GM12878 (cell line): ENCODE measurements around the gene ITGB2. TPM values are rescaled to one million over a fixed set of nuclear protein-coding genes. Genes with fewer than 3 reads are reported as not detected.

Experiments used
- ATAC-seq: fragments of 200-7000 bp; cut with Tn5 transposase; 3 replicates; pipeline ENCODE4 v1.9.1; 2020; ENCODE audit warnings: mild to moderate bottlenecking, moderate library complexity
- BruUV-seq: library from RNA; stranded (reverse); fragments of 400-500 nt; replicated peaks from 2 replicates; lab custom pipeline; 2021; lab: Mats Ljungman, UMichigan
- CTCF ChIA-PET: fragments of 300-600 bp; sonication (Branson Sonifier 250); formaldehyde crosslinking; extraction: SDS; loops from one replicate; lab custom pipeline; 2021; ENCODE audit warnings: inconsistent platforms; lab: Yijun Ruan, JAX
- POLR2A ChIA-PET: fragments of 350-600 bp; formaldehyde crosslinking; extraction: SDS; loops from one replicate; lab custom pipeline; 2021; ENCODE audit warnings: inconsistent platforms; lab: Charles Lee
- RAD21 ChIA-PET: fragments of 300-600 bp; sonication (Branson Sonifier 250); formaldehyde crosslinking; loops from one replicate; lab custom pipeline; 2023; ENCODE audit warnings: antibody characterized with exemption; ENCODE audit not compliant: unreplicated experiment; lab: Charles Lee
- SMC1A ChIA-PET: fragments of 300-600 bp; sonication (Branson Sonifier 250); formaldehyde crosslinking; loops from one replicate; lab custom pipeline; 2023; ENCODE audit not compliant: unreplicated experiment, uncharacterized antibody; lab: Charles Lee
- DNase-seq: peaks from one replicate; pipeline ENCODE4 v3.0.0-alpha.2; 2011; ENCODE audit warnings: low read depth, low spot score
- FAIRE-seq: peaks from 3 replicates; lab custom pipeline; 2011; peaks lifted over from hg19 to GRCh38; lab: Jason Lieb, UNC
- H2AFZ ChIP-seq: 2 replicates; pipeline ENCODE4 v1.6.0; 2011; ENCODE audit warnings: low read depth, low read length, control low read depth; ENCODE audit not compliant: control insufficient read depth
- H3K27ac ChIP-seq: 2 replicates; pipeline ENCODE4 v1.5.1; 2011; ENCODE audit warnings: control low read depth; ENCODE audit not compliant: control insufficient read depth, insufficient read depth
- H3K27me3 ChIP-seq, 2 experiments: replicated peaks in 1 of 2; 2 replicates each; pipeline versions ENCODE4 v1.6.0 to v1.6.1; 2011; ENCODE audit warnings: low read length in 1 of 2; ENCODE audit not compliant: control insufficient read depth in 2 of 2, insufficient read depth in 2 of 2
- H3K36me3 ChIP-seq, 2 experiments: 2 replicates each; pipeline ENCODE4 v1.5.1; 2011; ENCODE audit warnings: low read length in 1 of 2; ENCODE audit not compliant: control insufficient read depth in 2 of 2, insufficient read depth in 2 of 2
- H3K4me1 ChIP-seq: 2 replicates; pipeline ENCODE4 v1.6.1; 2011; ENCODE audit warnings: mild to moderate bottlenecking, low read length, moderate library complexity, mixed read lengths; ENCODE audit not compliant: control insufficient read depth, insufficient read depth
- H3K4me2 ChIP-seq: 2 replicates; pipeline ENCODE4 v1.6.0; 2011; ENCODE audit warnings: control low read depth; ENCODE audit not compliant: control insufficient read depth, insufficient read depth
- H3K4me3 ChIP-seq: fragments of 200-600 bp; sonication (generic); 2 replicates; pipeline ENCODE4 v1.5.1; 2016
- H3K79me2 ChIP-seq: 2 replicates; pipeline ENCODE4 v1.6.0; 2011; ENCODE audit warnings: low read length; ENCODE audit not compliant: control insufficient read depth, insufficient read depth
- H3K9ac ChIP-seq: 2 replicates; pipeline ENCODE4 v1.8.0; 2011; ENCODE audit warnings: low read length, control low read depth, mixed read lengths; ENCODE audit not compliant: control insufficient read depth, insufficient read depth
- H3K9me3 ChIP-seq: replicated peaks from 3 replicates; pipeline ENCODE4 v1.5.1; 2011; ENCODE audit warnings: mild to moderate bottlenecking, low read length; ENCODE audit not compliant: control insufficient read depth, insufficient read depth
- H4K20me1 ChIP-seq: 2 replicates; pipeline ENCODE4 v1.6.0; 2011; ENCODE audit not compliant: control insufficient read depth, insufficient read depth
- CHD4 ChIP-seq: fragments of 200-600 bp; sonication (generic); IDR thresholded peaks from 2 replicates; pipeline ENCODE4 v1.6.1; 2016; ENCODE audit warnings: mild to moderate bottlenecking
- EP300 ChIP-seq, 2 experiments: fragments of 150-350 bp in 1 of 2; IDR thresholded peaks; 2 replicates each; pipeline ENCODE4 v1.6.1; 2011 to 2012; ENCODE audit warnings: low read depth in 2 of 2, low read length in 2 of 2, borderline replicate concordance in 1 of 2, improper control_type of control experiment in 1 of 2, inconsistent platforms in 1 of 2; ENCODE audit not compliant: control insufficient read depth in 1 of 2
- JUNB ChIP-seq: IDR thresholded peaks from 2 replicates; pipeline ENCODE4 v1.6.1; 2016; ENCODE audit warnings: antibody characterized with exemption, mild to moderate bottlenecking
- KAT2A ChIP-seq: conservative IDR thresholded peaks from 2 replicates; pipeline ENCODE4 v1.6.1; 2011; ENCODE audit warnings: low read depth, low read length; ENCODE audit not compliant: control insufficient read depth
- MTA2 ChIP-seq: fragments of 450-650 bp; IDR thresholded peaks from 2 replicates; pipeline ENCODE4 v1.6.1; 2016; ENCODE audit warnings: low read depth, mild to moderate bottlenecking, moderate library complexity
- SUPT20H ChIP-seq: IDR thresholded peaks from 2 replicates; pipeline ENCODE4 v1.6.1; 2011; ENCODE audit warnings: low read depth, mild to moderate bottlenecking, low read length, moderate library complexity, borderline replicate concordance; ENCODE audit not compliant: control insufficient read depth
- YY1 ChIP-seq: IDR thresholded peaks from 2 replicates; pipeline ENCODE4 v1.6.1; 2011; ENCODE audit warnings: low read depth, mild to moderate bottlenecking, low read length
- ZNF384 ChIP-seq: IDR thresholded peaks from 2 replicates; pipeline ENCODE4 v1.6.1; 2012; ENCODE audit warnings: low read depth, mild to moderate bottlenecking, low read length, improper control_type of control experiment, borderline replicate concordance
- ZNF622 ChIP-seq: fragments of 450-650 bp; IDR thresholded peaks from 2 replicates; pipeline ENCODE4 v1.6.1; 2017; ENCODE audit warnings: mild to moderate bottlenecking, inconsistent platforms
- ZSCAN29 ChIP-seq: fragments of 450-650 bp; IDR thresholded peaks from 2 replicates; pipeline ENCODE4 v1.6.1; 2017; ENCODE audit warnings: mild to moderate bottlenecking, moderate library complexity
- ZZZ3 ChIP-seq: IDR thresholded peaks from 2 replicates; pipeline ENCODE4 v1.6.1; 2011; ENCODE audit warnings: low read depth; ENCODE audit not compliant: control insufficient read depth, insufficient read length
- WGBS: methylation state at CpG from one replicate; pipeline ENCODE4 v1.1.6; 2016; ENCODE audit warnings: low lambda C conversion rate; ENCODE audit not compliant: insufficient replicate concordance, insufficient coverage; ENCODE audit errors: missing lambda C conversion rate; 5-methylcytosine and 5-hydroxymethylcytosine counted together
- in situ Hi-C: fragments of 300-500 bp; cut with MboI; formaldehyde crosslinking; loops from 9 replicates; pipeline ENCODE4 v1.14.3; 2018; ENCODE audit warnings: mixed read lengths
- intact Hi-C: fragments of 100-400 bp; cut with micrococcal nuclease; formaldehyde crosslinking; loops from one replicate; pipeline ENCODE4 v1.14.2; 2022; ENCODE audit not compliant: unreplicated experiment
- polyA plus RNA-seq, 11 experiments: library from polyadenylated mRNA; depleted of rRNA in 4 of 11; unstranded in 6 of 11; stranded (reverse) in 5 of 11; fragments of >200 nt; fragmentation: Nextera tagmentation in 4 of 11; fragmentation: Illumina TruSeq in 1 of 11; extraction: Ambion mirVana in 4 of 11; extraction: Trizol in 1 of 11; gene quantifications; 1 replicate in 1 of 11; 2 replicates in 10 of 11; pipeline versions ENCODE4 v1.2.1 to v1.2.3, GENCODE V29; 2011 to 2016; ENCODE audit warnings: inconsistent platforms in 2 of 11, missing spikeins in 2 of 11, low read depth in 1 of 11
- total RNA-seq, 4 experiments: library from RNA; depleted of rRNA in 3 of 4; stranded (reverse); fragments of >200 nt in 3 of 4; fragmentation: Illumina TruSeq in 1 of 4; extraction: Trizol in 1 of 4; gene quantifications; 2 replicates each; pipeline versions ENCODE4 v1.2.1 to v1.2.3, GENCODE V29; 2013 to 2021
- TF ChIP-seq, protein P1 (sequence below): fragments of 150-350 bp; IDR thresholded peaks from 2 replicates; pipeline ENCODE4 v1.6.1; 2014; ENCODE audit warnings: mild to moderate bottlenecking, low read depth, low read length
- TF ChIP-seq, protein P2 (sequence below): IDR thresholded peaks from 2 replicates; pipeline ENCODE4 v1.6.1; 2011; ENCODE audit warnings: mild to moderate bottlenecking, low read depth, low read length, moderate library complexity; ENCODE audit not compliant: insufficient replicate concordance
- TF ChIP-seq, protein P3 (sequence below): fragments of 450-650 bp; IDR thresholded peaks from 2 replicates; pipeline ENCODE4 v1.6.1; 2016; ENCODE audit warnings: mild to moderate bottlenecking

The ITGB2 gene
- total and polyA plus RNA-seq, 10 of the 15 experiments (the other 5 are each of a cell fraction or from before 2014, with no cell fraction given): 8.0 to 172 (median 58.9) TPM

DNA sequence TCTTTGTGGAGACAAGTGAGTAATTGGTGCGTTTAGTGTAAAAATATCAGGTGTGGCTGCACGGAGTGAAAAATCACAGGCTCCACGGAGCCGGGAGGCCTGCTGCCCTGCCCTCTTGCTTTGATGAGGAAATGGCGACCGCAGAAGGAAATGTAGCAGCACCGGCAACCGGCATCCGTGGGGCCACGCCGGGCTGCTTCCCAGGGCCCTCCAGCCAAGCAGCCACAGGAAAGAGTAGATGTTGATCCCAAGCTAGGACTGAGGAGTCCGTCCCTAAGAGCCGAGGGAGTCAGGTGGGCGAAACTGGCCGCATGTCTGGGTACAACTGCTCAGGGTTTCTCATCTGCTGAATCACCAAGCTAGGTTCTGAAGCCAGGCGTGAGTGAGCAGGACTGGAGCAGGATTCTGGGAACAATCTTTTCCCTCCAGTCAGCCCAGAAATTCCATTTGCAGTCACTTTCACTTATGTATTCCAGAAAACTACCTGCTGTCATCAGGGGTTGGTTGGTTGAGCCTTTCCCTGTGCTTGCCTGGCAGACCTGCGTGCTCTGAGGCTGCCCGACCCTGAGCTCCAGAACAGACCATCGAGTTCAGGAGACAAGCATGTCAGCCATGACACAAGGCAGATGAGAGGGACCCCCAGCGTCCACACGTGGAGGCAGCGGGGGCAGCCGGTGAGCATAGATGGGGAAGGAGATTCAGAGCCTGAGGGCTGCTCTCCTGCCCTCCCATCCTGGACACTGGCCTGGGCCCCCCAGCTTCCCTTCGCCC is 5.8 kb upstream of the ITGB2 start (continued):
- TF ChIP-seq, protein P1, sequence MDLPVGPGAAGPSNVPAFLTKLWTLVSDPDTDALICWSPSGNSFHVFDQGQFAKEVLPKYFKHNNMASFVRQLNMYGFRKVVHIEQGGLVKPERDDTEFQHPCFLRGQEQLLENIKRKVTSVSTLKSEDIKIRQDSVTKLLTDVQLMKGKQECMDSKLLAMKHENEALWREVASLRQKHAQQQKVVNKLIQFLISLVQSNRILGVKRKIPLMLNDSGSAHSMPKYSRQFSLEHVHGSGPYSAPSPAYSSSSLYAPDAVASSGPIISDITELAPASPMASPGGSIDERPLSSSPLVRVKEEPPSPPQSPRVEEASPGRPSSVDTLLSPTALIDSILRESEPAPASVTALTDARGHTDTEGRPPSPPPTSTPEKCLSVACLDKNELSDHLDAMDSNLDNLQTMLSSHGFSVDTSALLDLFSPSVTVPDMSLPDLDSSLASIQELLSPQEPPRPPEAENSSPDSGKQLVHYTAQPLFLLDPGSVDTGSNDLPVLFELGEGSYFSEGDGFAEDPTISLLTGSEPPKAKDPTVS: no peak

DNA sequence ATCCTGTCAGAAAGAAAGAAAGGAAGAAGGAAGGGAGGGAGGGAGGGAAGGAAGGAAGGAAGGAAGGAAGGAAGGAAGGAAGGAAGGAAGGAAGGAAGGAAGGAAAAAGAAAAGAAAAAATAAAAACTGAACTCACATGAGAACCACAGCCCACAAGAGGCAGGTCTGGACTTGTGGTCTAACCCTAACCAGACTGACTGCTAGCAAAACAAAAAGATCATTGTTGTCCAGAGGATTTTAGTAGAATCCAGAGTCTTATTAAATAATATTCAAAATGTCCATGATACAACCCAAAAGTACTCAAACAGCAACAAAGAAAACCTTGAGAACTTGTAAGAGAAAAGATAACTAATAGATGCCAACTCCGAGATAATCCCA is 4.7 kb upstream of the ITGB2 start:
- 100% methylated on average over 1 of the region's 1 CpG for WGBS
- peaks cover 33% of the 10 kb centered on the region for H3K4me1 ChIP-seq
- no peak overlapping the region for H3K27ac ChIP-seq
- no peaks in the 10 kb centered on the region for H3K9me3 ChIP-seq
- H3K4me2 ChIP-seq: peak overlapping the region; percentile 46; the same call in 1 of the 2 replicates
- FAIRE-seq (no peak), ATAC-seq (no peak), DNase-seq (no peak)
- no peaks in the 10 kb centered on the region for H4K20me1 ChIP-seq
- H3K4me3 ChIP-seq: no peak overlapping the region
- RAD21 ChIA-PET: interaction anchor here (1.0 to 4.4 kb wide), 3 partner anchors 17 to 125 kb away, joined by 3 to 20 read pairs (median 4); no protein-coding TSS in a partner anchor
- CTCF ChIA-PET: interaction anchor here (0.6 to 2.9 kb wide), 4 partner anchors 18 to 110 kb away, joined by 3 to 10 read pairs (median 7); no protein-coding TSS in a partner anchor
- SMC1A ChIA-PET: interaction anchor here (0.7 kb wide), 2 partner anchors 9 to 51 kb away, joined by 3 to 4 read pairs; no protein-coding TSS in a partner anchor
- no peak overlapping the region for H2AFZ ChIP-seq
- no TSS peak for BruUV-seq
- in situ Hi-C loops (no loop called here), intact Hi-C loops (no loop called here)
- no peak overlapping the region for H3K9ac ChIP-seq
- POLR2A ChIA-PET: interaction anchor here (5.7 kb wide), 1 partner anchor 52 kb away, joined by 59 read pairs; the partner anchor contains the start of gene PTTG1IP
- H3K36me3 ChIP-seq: no peaks in the 10 kb centered on the region
- H3K27me3 ChIP-seq: no peaks in the 10 kb centered on the region
- H3K79me2 ChIP-seq: peaks cover 14% of the 10 kb centered on the region
- TF ChIP-seq YY1: no peak
- no peak for TF ChIP-seq JUNB
- no peak for TF ChIP-seq EP300 (IDR thresholded peaks at IDR 0.05; ENCODE audit: borderline replicate concordance in 1 of 2, control insufficient read depth in 1 of 2, low read depth in 2 of 2, low read length in 2 of 2)
- TF ChIP-seq ZNF384: no peak
- TF ChIP-seq SUPT20H: no peak
- no peak for TF ChIP-seq ZZZ3
- TF ChIP-seq KAT2A: no peak
- TF ChIP-seq, protein P2, sequence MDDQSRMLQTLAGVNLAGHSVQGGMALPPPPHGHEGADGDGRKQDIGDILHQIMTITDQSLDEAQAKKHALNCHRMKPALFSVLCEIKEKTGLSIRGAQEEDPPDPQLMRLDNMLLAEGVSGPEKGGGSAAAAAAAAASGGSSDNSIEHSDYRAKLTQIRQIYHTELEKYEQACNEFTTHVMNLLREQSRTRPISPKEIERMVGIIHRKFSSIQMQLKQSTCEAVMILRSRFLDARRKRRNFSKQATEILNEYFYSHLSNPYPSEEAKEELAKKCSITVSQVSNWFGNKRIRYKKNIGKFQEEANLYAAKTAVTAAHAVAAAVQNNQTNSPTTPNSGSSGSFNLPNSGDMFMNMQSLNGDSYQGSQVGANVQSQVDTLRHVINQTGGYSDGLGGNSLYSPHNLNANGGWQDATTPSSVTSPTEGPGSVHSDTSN: no peak
- TF ChIP-seq MTA2: peak; percentile 74
- TF ChIP-seq, protein P3, sequence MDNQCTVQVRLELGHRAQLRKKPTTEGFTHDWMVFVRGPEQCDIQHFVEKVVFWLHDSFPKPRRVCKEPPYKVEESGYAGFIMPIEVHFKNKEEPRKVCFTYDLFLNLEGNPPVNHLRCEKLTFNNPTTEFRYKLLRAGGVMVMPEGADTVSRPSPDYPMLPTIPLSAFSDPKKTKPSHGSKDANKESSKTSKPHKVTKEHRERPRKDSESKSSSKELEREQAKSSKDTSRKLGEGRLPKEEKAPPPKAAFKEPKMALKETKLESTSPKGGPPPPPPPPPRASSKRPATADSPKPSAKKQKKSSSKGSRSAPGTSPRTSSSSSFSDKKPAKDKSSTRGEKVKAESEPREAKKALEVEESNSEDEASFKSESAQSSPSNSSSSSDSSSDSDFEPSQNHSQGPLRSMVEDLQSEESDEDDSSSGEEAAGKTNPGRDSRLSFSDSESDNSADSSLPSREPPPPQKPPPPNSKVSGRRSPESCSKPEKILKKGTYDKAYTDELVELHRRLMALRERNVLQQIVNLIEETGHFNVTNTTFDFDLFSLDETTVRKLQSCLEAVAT: peak; percentile 82
- no peak for TF ChIP-seq CHD4
- no peak for TF ChIP-seq ZNF622
- no peak for TF ChIP-seq ZSCAN29
